WTC11 (cell line): ENCODE measurements around the gene ANKRD9. TPM values are rescaled to one million over a fixed set of nuclear protein-coding genes. Genes with fewer than 3 reads are reported as not detected.

Source experiments
- ATF1 ChIP-seq: sonication (generic); formaldehyde crosslinking; IDR thresholded peaks from 2 replicates; pipeline ENCODE4 v1.8.1; 2023; ENCODE audit warnings: mild to moderate bottlenecking, moderate library complexity, missing genetic modification reagents
- CBFB ChIP-seq: sonication (generic); formaldehyde crosslinking; IDR thresholded peaks from 2 replicates; pipeline ENCODE4 v1.8.1; 2022; ENCODE audit warnings: mild to moderate bottlenecking, low read depth, missing genetic modification reagents
- CREB1 ChIP-seq: sonication (generic); formaldehyde crosslinking; IDR thresholded peaks from 2 replicates; pipeline ENCODE4 v1.8.0; 2023; ENCODE audit warnings: mild to moderate bottlenecking, missing genetic modification reagents
- E2F5 ChIP-seq: sonication (generic); formaldehyde crosslinking; IDR thresholded peaks from 2 replicates; pipeline ENCODE4 v1.8.1; 2022; ENCODE audit warnings: mild to moderate bottlenecking, moderate library complexity, missing genetic modification reagents
- ELF4 ChIP-seq: sonication (generic); formaldehyde crosslinking; IDR thresholded peaks from 2 replicates; pipeline ENCODE4 v1.8.1; 2022; ENCODE audit warnings: low read depth, mild to moderate bottlenecking, moderate library complexity, missing genetic modification reagents
- ESRRA ChIP-seq: sonication (generic); formaldehyde crosslinking; IDR thresholded peaks from 2 replicates; pipeline ENCODE4 v1.8.1; 2022; ENCODE audit warnings: mild to moderate bottlenecking, missing genetic modification reagents, borderline replicate concordance
- FOXJ3 ChIP-seq: sonication (generic); formaldehyde crosslinking; IDR thresholded peaks from 2 replicates; pipeline ENCODE4 v1.9.0; 2021; ENCODE audit warnings: missing genetic modification reagents, mild to moderate bottlenecking, borderline replicate concordance
- FOXK1 ChIP-seq: sonication (generic); formaldehyde crosslinking; IDR thresholded peaks from 2 replicates; pipeline ENCODE4 v1.8.0; 2022; ENCODE audit warnings: mild to moderate bottlenecking, moderate library complexity, missing genetic modification reagents
- FOXP1 ChIP-seq: sonication (generic); formaldehyde crosslinking; IDR thresholded peaks from 2 replicates; pipeline ENCODE4 v1.8.0; 2022; ENCODE audit warnings: missing genetic modification reagents, mild to moderate bottlenecking, moderate library complexity, borderline replicate concordance
- GTF2I ChIP-seq: fragments of 250-450 bp; sonication (Bioruptor Pico); conservative IDR thresholded peaks from 2 replicates; pipeline ENCODE4 v1.4.0; 2021; ENCODE audit warnings: mild to moderate bottlenecking
- JUN ChIP-seq: sonication (generic); formaldehyde crosslinking; IDR thresholded peaks from 2 replicates; pipeline ENCODE4 v1.8.0; 2023; ENCODE audit warnings: mild to moderate bottlenecking, missing genetic modification reagents
- MXD4 ChIP-seq: fragments of 250-450 bp; sonication (Bioruptor Pico); IDR thresholded peaks from 2 replicates; pipeline ENCODE4 v1.8.0; 2021; ENCODE audit warnings: mild to moderate bottlenecking, moderate library complexity, borderline replicate concordance
- MYBL2 ChIP-seq: sonication (generic); formaldehyde crosslinking; IDR thresholded peaks from 2 replicates; pipeline ENCODE4 v1.8.1; 2023; ENCODE audit warnings: mild to moderate bottlenecking, moderate library complexity, missing genetic modification reagents
- OVOL2 ChIP-seq: fragments of 250-450 bp; sonication (Bioruptor Pico); IDR thresholded peaks from 2 replicates; pipeline ENCODE4 v1.9.0; 2021; ENCODE audit warnings: mild to moderate bottlenecking, borderline replicate concordance
- PREB ChIP-seq: sonication (generic); formaldehyde crosslinking; IDR thresholded peaks from 2 replicates; pipeline ENCODE4 v1.8.1; 2022; ENCODE audit warnings: mild to moderate bottlenecking, missing genetic modification reagents, moderate library complexity, borderline replicate concordance
- SOX15 ChIP-seq: fragments of 250-450 bp; sonication (Bioruptor Pico); IDR thresholded peaks from 2 replicates; pipeline ENCODE4 v1.9.0; 2021; ENCODE audit warnings: mild to moderate bottlenecking
- TP53 ChIP-seq: sonication (generic); formaldehyde crosslinking; IDR thresholded peaks from 2 replicates; pipeline ENCODE4 v1.8.1; 2023; ENCODE audit warnings: mild to moderate bottlenecking, missing genetic modification reagents
- ZNF121 ChIP-seq: sonication (generic); formaldehyde crosslinking; IDR thresholded peaks from 2 replicates; pipeline ENCODE4 v1.8.0; 2023; ENCODE audit warnings: missing genetic modification reagents
- ZNF219 ChIP-seq: sonication (generic); formaldehyde crosslinking; IDR thresholded peaks from 2 replicates; pipeline ENCODE4 v1.8.0; 2023; ENCODE audit warnings: missing genetic modification reagents, mild to moderate bottlenecking, borderline replicate concordance
- ZNF317 ChIP-seq: sonication (generic); formaldehyde crosslinking; IDR thresholded peaks from 2 replicates; pipeline ENCODE4 v1.8.1; 2023; ENCODE audit warnings: low read depth, mild to moderate bottlenecking, moderate library complexity, missing genetic modification reagents, borderline replicate concordance
- ZNF425 ChIP-seq: fragments of 250-450 bp; sonication (Bioruptor Pico); conservative IDR thresholded peaks from 2 replicates; pipeline ENCODE4 v1.9.0; 2021; ENCODE audit warnings: mild to moderate bottlenecking
- ZSCAN18 ChIP-seq: fragments of 250-450 bp; sonication (Bioruptor Pico); IDR thresholded peaks from 2 replicates; pipeline ENCODE4 v2.1.2; 2022; ENCODE audit warnings: mild to moderate bottlenecking, moderate library complexity
- total RNA-seq: library from RNA; stranded (reverse); gene quantifications from 3 replicates; pipeline ENCODE4 v1.2.3, GENCODE V29; 2021
- TF ChIP-seq, protein P1 (sequence below): sonication (generic); formaldehyde crosslinking; IDR thresholded peaks from 2 replicates; pipeline ENCODE4 v1.8.1; 2023; ENCODE audit warnings: mild to moderate bottlenecking, missing genetic modification reagents
- TF ChIP-seq, protein P2 (sequence below): fragments of 250-450 bp; sonication (Bioruptor Pico); IDR thresholded peaks from 2 replicates; pipeline ENCODE4 v1.9.0; 2021; ENCODE audit warnings: moderate library complexity, mild to moderate bottlenecking, inconsistent platforms, borderline replicate concordance
- TF ChIP-seq, protein P3 (sequence below): sonication (generic); formaldehyde crosslinking; IDR thresholded peaks from 2 replicates; pipeline ENCODE4 v1.8.0; 2022; ENCODE audit warnings: mild to moderate bottlenecking, missing genetic modification reagents

Gene ANKRD9
- total RNA-seq, 1 experiment from 2014 or later: 63.8 TPM

DNA sequence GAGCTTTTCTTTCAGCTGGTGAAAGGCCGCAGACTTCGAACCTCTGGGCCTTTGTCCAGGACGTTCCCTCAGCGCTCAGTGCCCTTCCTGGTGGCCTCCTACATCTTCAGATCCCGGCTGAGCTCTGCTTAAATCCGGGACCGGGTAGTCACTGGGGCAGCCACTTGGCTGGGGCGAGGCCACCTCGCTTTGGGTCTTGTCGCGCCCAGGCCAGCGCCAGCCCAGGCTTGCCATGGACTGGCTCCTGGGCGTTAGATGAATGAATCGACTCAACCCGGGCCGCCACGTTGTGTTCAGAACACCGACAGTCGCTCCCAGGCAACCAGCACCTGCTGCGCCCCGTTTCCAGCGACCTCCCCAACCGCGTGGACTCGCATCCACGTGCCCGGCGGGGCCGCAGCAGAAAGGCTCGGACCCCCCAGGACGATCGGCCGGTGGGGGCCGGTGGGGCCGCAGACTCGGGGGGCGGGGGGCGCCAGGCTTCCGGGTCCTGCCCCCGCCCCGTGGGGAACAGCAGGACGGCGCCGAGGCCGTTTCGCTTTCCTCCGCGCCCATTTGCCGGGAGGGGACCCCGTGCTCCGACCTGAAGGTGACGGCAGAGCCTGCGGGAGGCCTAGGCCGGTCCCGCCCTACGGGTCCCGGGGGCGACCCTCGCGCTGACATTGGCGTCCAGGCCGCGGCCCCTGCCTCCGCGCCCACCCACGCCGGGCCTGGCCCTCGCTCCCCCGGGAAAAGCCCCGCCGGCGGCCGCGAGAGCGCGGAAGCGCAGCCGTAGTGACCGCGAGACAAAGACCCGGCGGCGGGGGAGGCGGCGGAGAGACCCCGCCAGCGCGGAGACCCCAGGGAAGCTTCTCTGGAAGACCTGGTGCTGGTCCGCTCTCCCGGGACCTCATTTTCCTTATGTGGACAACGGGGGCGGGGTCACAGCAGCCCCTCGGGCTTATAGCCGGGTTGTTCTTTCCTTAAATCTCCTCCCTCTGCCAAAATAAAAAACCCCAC lies 45.5 kb upstream of the ANKRD9 start (continued):
- TF ChIP-seq ESRRA (CRISPR knock-in tag): peak; percentile 65; the same call in 1 of the 2 replicates
- 0 out of 2 replicates have a peak, but pooled peaks have one; percentile 24 for TF ChIP-seq CBFB
- no peak for TF ChIP-seq ELF4 (CRISPR knock-in tag)
- no peak for TF ChIP-seq ZNF121 (CRISPR knock-in tag)
- TF ChIP-seq, protein P1, sequence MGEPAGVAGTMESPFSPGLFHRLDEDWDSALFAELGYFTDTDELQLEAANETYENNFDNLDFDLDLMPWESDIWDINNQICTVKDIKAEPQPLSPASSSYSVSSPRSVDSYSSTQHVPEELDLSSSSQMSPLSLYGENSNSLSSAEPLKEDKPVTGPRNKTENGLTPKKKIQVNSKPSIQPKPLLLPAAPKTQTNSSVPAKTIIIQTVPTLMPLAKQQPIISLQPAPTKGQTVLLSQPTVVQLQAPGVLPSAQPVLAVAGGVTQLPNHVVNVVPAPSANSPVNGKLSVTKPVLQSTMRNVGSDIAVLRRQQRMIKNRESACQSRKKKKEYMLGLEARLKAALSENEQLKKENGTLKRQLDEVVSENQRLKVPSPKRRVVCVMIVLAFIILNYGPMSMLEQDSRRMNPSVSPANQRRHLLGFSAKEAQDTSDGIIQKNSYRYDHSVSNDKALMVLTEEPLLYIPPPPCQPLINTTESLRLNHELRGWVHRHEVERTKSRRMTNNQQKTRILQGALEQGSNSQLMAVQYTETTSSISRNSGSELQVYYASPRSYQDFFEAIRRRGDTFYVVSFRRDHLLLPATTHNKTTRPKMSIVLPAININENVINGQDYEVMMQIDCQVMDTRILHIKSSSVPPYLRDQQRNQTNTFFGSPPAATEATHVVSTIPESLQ (CRISPR knock-in tag): no peak
- no peak for TF ChIP-seq OVOL2 (CRISPR knock-in tag)
- TF ChIP-seq MYBL2 (CRISPR knock-in tag): peak; percentile 74; the same call in 1 of the 2 replicates
- no peak for TF ChIP-seq PREB (CRISPR knock-in tag)
- TF ChIP-seq E2F5 (CRISPR knock-in tag): no peak
- TF ChIP-seq ZSCAN18: no peak
- TF ChIP-seq, protein P2, sequence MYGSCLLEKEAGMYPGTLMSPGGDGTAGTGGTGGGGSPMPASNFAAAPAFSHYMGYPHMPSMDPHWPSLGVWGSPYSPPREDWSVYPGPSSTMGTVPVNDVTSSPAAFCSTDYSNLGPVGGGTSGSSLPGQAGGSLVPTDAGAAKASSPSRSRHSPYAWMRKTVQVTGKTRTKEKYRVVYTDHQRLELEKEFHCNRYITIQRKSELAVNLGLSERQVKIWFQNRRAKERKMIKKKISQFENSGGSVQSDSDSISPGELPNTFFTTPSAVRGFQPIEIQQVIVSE: no peak
- no peak for TF ChIP-seq TP53 (CRISPR knock-in tag)
- TF ChIP-seq MXD4 (CRISPR knock-in tag): no peak
- TF ChIP-seq JUN (CRISPR knock-in tag): 0 out of 2 replicates have a peak, but pooled peaks have one; percentile 68
- peak; percentile 63; the same call in 1 of the 2 replicates for TF ChIP-seq FOXP1 (CRISPR knock-in tag)
- TF ChIP-seq SOX15 (CRISPR knock-in tag): no peak
- TF ChIP-seq FOXJ3 (CRISPR knock-in tag): no peak
- TF ChIP-seq, protein P3, sequence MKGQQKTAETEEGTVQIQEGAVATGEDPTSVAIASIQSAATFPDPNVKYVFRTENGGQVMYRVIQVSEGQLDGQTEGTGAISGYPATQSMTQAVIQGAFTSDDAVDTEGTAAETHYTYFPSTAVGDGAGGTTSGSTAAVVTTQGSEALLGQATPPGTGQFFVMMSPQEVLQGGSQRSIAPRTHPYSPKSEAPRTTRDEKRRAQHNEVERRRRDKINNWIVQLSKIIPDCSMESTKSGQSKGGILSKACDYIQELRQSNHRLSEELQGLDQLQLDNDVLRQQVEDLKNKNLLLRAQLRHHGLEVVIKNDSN (CRISPR knock-in tag): no peak
- TF ChIP-seq FOXK1 (CRISPR knock-in tag): no peak
- TF ChIP-seq GTF2I (CRISPR knock-in tag): peak; percentile 76; the same call in 1 of the 2 replicates
- TF ChIP-seq ZNF425 (CRISPR knock-in tag): no peak
- TF ChIP-seq ATF1 (CRISPR knock-in tag): no peak
- no peak for TF ChIP-seq ZNF219 (CRISPR knock-in tag)
- TF ChIP-seq CREB1: no peak; the same call in 1 of the 2 replicates
- no peak for TF ChIP-seq ZNF317 (CRISPR knock-in tag)
- TF ChIP-seq, all 79 proteins: peak for 11
